ENCODE data around the gene AGFG2. TPM values are rescaled to one million over a fixed set of nuclear protein-coding genes. Genes with fewer than 3 reads are reported as not detected.
"Not testable (repeated sequence)": the region's sequence is repeated elsewhere in the genome, so short reads cannot be mapped to it uniquely, and the experiment has no call there.

The AGFG2 gene
- total RNA-seq, 2 experiments from 2014 or later, result 60.9 to 62.5 TPM

DNA sequence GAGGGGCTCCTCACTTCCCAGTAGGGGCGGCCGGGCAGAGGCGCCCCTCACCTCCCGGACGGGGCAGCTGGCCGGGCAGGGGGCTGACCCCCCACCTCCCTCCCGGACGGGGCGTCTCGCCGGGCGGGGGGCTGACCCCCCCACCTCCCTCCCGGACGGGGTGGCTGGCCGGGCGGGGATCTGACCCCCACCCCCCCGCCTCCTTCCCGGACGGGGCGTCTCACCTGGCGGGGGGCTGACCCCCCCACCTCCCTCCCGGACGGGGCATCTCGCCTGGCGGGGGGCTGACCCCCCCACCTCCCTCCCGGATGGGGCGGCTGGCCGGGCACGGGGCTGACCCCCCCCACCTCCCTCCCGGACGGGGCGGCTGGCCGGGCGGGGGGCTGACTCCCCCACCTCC is 15.8 kb upstream of the AGFG2 start:
- DNase-seq; H3K27me3 Mint-ChIP-seq; H3K4me3 Mint-ChIP-seq; POLR2A ChIA-PET; H3K9me3 Mint-ChIP-seq; intact Hi-C loops (cut with micrococcal nuclease); CTCF ChIA-PET; H3K27ac Mint-ChIP-seq; H3K36me3 Mint-ChIP-seq: not testable (repeated sequence)
- H3K4me1 Mint-ChIP-seq (ENCODE audit: low read depth), result peaks cover 12% of the 10 kb centered on the region

DNA sequence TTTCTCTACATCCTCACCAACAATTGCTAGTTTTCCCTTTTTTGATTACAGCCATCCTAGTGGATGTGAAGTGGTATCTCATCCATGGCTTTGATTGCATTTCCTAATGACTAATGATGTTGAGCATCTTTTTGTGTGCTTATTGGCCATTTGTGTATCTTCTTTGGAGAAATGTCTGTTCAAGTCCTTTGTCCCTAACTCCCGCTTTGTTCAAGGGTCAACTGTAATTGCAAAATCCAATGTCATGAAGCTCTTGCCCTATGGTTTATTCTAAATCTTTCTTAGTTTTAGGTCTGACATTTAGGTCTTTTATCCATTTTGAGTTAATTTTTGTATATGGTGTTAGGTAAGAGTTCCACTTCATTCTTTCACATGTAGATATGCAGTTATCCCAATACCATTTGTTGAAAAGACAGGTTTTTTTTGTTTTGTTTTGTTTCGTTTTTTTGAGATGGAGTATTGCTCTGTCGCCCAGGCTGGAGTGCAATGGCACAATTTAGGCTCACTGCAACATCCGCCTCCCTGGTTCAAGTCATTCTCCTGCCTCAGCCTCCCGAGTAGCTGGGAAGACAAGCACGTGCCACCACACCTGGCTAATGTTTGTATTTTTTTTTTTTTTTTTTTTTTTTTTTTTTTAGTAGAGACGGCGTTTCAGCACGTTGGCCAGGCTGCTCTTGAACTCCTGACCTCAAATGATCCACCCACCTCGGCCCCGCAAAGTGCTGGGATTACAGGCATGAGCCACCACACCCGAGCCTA is 10.7 kb upstream of the AGFG2 start:
- ChIA-PET CTCF (interaction anchor here (0.6 to 1.4 kb wide), 8 partner anchors 10 to 72 kb away, joined by 3 to 6 read pairs (median 4); partner anchors contain the start of gene AGFG2), POLR2A (interaction anchor here (1.0 to 1.2 kb wide), 3 partner anchors 14 to 57 kb away, joined by 3 to 5 read pairs (median 3); partner anchors contain the start of genes FBXO24 and LRCH4)
- H3K36me3 Mint-ChIP-seq; intact Hi-C loops (cut with micrococcal nuclease); H3K27me3 Mint-ChIP-seq; H3K27ac Mint-ChIP-seq; DNase-seq; H3K4me3 Mint-ChIP-seq; H3K9me3 Mint-ChIP-seq: not testable (repeated sequence)
- H3K4me1 Mint-ChIP-seq (ENCODE audit: low read depth), result peaks cover 13% of the 10 kb centered on the region

DNA sequence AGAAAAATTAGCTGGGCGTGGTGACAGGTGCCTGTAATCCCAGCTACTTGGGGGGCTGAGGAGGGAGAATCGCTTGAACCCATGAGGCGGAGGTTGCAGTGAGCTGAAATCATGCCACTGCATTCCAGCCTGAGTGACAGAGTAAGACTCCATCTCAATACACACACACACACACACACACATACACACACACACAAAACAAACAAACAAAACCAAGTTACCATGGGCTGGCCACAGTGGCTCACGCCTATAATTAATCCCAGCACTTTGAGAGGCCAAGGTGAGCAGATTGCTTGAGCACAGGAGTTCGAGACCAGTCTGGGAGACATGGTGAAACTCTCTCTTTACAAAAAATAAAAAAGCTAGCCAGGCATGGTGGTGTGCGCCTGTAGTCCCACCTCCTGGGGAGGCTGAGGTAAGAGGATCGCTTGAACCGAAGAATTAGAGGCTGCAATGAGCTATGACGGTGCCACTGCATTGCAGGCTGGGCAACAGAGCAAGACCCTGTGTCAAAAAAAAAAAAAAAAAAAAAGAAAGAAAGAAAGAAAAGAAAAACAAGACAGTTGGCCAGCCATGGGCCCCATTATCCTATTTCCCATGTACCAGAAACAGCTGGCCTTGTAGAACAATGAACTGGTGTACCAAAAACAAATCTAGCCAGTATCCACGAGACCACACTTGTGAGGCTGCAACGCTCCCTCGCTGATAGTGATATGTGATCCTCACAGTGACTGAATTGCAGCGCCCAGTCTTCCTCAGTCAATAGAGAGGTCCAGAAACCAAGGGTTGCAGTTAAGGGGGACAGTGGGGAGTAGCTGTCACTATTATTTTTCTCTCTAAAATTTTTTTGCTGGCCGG is 6.6 kb upstream of the AGFG2 start:
- ChIA-PET CTCF (interaction anchor here (0.6 to 0.7 kb wide), 2 partner anchors 27 to 36 kb away, joined by 3 read pairs; no protein-coding TSS in a partner anchor), POLR2A (no interaction called here)
- no peak overlapping the region for H3K27ac Mint-ChIP-seq
- H3K9me3 Mint-ChIP-seq, result no peaks in the 10 kb centered on the region
- H3K27me3 Mint-ChIP-seq, result no peaks in the 10 kb centered on the region
- H3K36me3 Mint-ChIP-seq, result no peaks in the 10 kb centered on the region
- no peak overlapping the region for H3K4me3 Mint-ChIP-seq
- DNase-seq, result no peak
- intact Hi-C loops (cut with micrococcal nuclease), result no loop called here
- H3K4me1 Mint-ChIP-seq (ENCODE audit: low read depth), result peaks cover 8% of the 10 kb centered on the region

DNA sequence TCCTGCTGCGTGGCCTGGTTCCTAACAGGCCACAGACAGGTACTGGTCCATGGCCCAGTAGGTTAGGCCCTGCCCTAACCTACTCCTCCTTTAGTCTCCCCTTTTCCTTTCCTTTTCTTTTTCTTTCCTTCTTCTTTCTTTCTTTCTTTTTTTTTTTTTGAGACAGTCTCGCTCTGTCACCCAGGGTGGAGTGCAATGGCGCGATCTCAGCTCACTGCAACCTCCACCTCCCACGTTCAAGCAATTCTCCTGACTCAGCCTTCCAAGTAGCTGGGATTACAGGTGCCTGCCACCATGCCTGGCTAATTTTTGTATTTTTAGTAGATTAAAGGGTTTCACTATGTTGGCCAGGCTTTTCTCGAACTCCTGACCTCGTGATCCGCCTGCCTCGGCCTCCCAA is 3.0 kb upstream of the AGFG2 start:
- intact Hi-C loops (cut with micrococcal nuclease); H3K4me3 Mint-ChIP-seq; H3K27me3 Mint-ChIP-seq; H3K36me3 Mint-ChIP-seq; POLR2A ChIA-PET; H3K9me3 Mint-ChIP-seq; H3K27ac Mint-ChIP-seq; DNase-seq: not testable (repeated sequence)
- CTCF ChIA-PET, result interaction anchor here (1.0 to 2.4 kb wide), 3 partner anchors 23 to 53 kb away, joined by 3 to 11 read pairs (median 4); no protein-coding TSS in a partner anchor
- peaks cover 14% of the 10 kb centered on the region for H3K4me1 Mint-ChIP-seq (ENCODE audit: low read depth)

DNA sequence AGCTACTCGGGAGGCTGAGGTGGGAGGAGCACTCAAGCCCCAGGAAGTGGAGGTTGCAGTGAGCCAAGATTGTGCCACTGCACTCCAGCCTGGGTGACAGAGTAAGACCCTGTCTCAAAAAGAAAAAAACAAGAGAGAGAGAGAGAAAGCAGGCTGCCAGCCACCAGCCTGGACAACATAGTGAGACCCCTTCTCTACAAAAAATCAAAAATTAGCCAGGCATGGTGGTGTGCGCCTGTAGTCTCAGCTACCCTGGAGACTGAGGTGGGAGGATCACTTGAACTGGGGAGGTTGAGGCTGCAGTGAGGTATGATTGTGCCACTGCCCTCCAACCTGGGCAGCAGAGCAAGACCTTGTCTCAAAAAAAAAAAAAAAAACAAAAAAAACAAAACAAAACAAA is 2.3 kb upstream of the AGFG2 start:
- H3K4me1 Mint-ChIP-seq (ENCODE audit: low read depth), result peaks cover 22% of the 10 kb centered on the region

DNA sequence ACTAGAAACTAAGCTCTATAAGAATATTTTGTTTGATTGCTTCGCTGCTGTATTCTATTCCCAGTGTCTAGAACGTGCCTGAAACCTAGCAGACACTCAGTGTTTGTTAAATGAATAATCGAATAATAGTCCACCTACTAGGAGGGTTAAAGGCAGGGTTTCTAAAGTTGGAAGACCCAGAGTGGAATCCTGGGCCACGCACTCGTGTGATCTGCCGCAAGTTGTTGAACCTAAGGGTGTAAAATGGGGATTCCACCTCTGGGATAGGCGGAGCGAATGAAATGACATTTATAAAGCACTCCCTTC is 702 bp upstream of the AGFG2 start:
- no peak for DNase-seq
- Mint-ChIP-seq H3K36me3 (peaks cover 11% of the 10 kb centered on the region), H3K27ac (peak overlapping the region; percentile 90), H3K4me3 (peak overlapping the region; percentile 95), H3K27me3 (no peaks in the 10 kb centered on the region), H3K4me1 (ENCODE audit: low read depth) (peaks cover 36% of the 10 kb centered on the region), H3K9me3 (no peaks in the 10 kb centered on the region)
- ChIA-PET POLR2A (interaction anchor here (1.1 to 2.6 kb wide), 3 partner anchors 11 to 48 kb away, joined by 3 to 12 read pairs (median 7); partner anchors contain the start of genes FBXO24 and LRCH4), CTCF (interaction anchor here (1.2 to 2.8 kb wide), 6 partner anchors 10 to 73 kb away, joined by 3 to 11 read pairs (median 8); no protein-coding TSS in a partner anchor)
- intact Hi-C loops (cut with micrococcal nuclease), result loop anchor here (1.0 to 2.0 kb wide), 2 partner anchors 48 to 74 kb away; partner anchors contain the start of genes FBXO24, LRCH4 and MOSPD3

More for the DNA sequence above, 2.3 kb upstream of the AGFG2 start:
- CTCF ChIA-PET; DNase-seq; H3K4me3 Mint-ChIP-seq; POLR2A ChIA-PET; H3K27ac Mint-ChIP-seq; intact Hi-C loops (cut with micrococcal nuclease); H3K27me3 Mint-ChIP-seq; H3K9me3 Mint-ChIP-seq: not testable (repeated sequence)
- peaks cover 11% of the 10 kb centered on the region for H3K36me3 Mint-ChIP-seq

DNA sequence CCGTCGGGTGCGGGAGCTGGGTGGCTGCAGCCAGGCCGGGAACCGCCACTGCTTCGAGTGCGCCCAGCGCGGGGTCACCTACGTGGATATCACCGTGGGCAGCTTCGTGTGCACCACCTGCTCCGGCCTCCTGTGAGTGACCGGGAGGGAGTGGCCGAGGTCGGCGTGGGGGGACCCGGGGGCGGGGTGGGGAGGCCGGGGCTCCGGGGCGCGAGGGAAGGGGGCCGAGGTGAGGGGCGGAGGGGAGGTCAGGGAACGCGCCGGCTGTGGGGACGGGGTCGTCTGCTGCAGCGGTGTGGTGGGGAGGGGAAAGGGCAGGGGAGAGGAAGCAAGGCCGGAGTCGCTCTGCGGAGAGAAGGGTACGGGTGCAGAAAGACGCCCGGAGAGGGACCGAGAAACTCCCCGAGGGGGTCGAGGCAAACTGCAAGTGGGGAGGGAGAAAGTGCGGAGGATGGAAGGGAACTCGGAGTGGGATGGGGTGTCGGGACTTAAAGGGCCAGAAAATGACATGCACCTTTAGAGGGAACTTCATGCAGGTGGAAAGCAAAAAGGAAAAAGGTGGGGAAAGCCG is 518 bp downstream of the AGFG2 start:
- H3K4me1 Mint-ChIP-seq (ENCODE audit: low read depth), result peaks cover 48% of the 10 kb centered on the region
- H3K27ac Mint-ChIP-seq, result peak overlapping the region; percentile 90
- intact Hi-C loops (cut with micrococcal nuclease), result loop anchor here (1.0 to 2.0 kb wide), 2 partner anchors 60 to 73 kb away; partner anchors contain the start of genes MOSPD3 and TSC22D4
- H3K9me3 Mint-ChIP-seq, result no peaks in the 10 kb centered on the region
- ChIA-PET CTCF (interaction anchor here (0.8 to 11.7 kb wide), 7 partner anchors 10 to 57 kb away, joined by 3 to 132 read pairs (median 9); no protein-coding TSS in a partner anchor), POLR2A (interaction anchor here (0.8 to 2.6 kb wide), 6 partner anchors 10 to 617 kb away, joined by 3 to 12 read pairs (median 3); partner anchors contain the start of genes FBXO24, LRCH4 and ZCWPW1)
- peak; percentile 43 for DNase-seq
- H3K4me3 Mint-ChIP-seq, result peak overlapping the region; percentile 95
- H3K27me3 Mint-ChIP-seq, result no peaks in the 10 kb centered on the region
- H3K36me3 Mint-ChIP-seq, result peaks cover 11% of the 10 kb centered on the region

DNA sequence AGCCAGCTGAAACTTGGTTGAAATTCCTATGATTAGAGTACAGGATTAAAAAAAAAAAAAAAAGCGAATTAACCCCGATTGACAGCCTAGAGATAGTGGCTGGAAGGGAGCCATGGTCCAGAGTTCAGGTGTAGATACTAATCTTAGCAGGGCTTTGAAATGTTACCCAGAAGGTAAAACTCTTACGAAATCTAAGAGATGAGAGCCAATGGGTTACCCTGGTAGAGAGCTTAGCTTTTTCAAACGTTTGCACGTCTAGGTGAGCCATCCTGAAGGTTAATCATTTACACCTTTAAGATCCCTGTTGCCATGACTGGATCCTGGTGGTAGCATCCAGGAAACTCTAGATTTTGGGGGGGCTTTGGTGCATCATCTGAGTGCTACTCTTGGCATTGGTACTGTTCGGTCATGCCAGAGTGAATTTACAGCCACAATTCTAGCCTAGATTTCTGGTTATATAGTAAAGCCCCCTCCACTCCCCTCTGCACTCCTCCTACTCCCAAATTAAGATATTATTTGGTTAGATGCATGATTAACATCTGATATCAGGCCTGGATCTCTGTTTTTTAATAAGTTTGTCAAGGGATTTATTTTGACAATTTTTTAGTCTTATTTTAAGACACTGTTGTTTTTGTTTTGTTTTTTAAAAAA is 1.2 kb downstream of the AGFG2 start:
- ChIA-PET POLR2A (interaction anchor here (0.6 to 2.6 kb wide), 3 partner anchors 9 to 92 kb away, joined by 3 to 12 read pairs (median 7); partner anchors contain the start of genes FBXO24 and LRCH4), CTCF (interaction anchor here (2.8 to 11.7 kb wide), 2 partner anchors 17 to 57 kb away, joined by 10 to 132 read pairs; no protein-coding TSS in a partner anchor)
- Mint-ChIP-seq H3K4me1 (ENCODE audit: low read depth) (peaks cover 55% of the 10 kb centered on the region), H3K9me3 (no peaks in the 10 kb centered on the region), H3K27me3 (no peaks in the 10 kb centered on the region), H3K36me3 (peaks cover 11% of the 10 kb centered on the region), H3K27ac (peak overlapping the region; percentile 90), H3K4me3 (peak overlapping the region; percentile 95)
- intact Hi-C loops (cut with micrococcal nuclease), result no loop called here
- no peak for DNase-seq

DNA sequence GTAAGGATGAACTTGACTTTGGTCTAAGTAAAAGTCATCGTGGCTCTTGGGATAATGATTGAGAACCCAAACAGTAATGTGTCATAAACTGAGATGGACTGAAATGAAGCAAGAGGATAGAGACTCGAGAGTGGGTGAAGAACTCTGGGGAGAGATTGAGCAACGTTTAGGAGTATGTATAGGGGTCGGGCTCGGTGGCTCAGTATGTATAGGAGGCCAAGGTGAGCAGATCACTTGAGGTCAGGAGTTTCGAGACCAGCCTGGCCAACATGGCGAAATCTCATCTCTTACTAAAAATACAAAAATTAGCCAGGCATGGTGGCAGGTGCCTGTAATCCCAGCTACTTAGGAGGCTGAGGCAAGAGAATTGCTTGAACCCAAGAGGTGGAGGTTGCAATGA is 2.3 kb downstream of the AGFG2 start:
- intact Hi-C loops (cut with micrococcal nuclease); H3K27me3 Mint-ChIP-seq; H3K9me3 Mint-ChIP-seq: not testable (repeated sequence)
- DNase-seq, result peak; percentile 45
- CTCF ChIA-PET, result interaction anchor here (0.7 to 11.7 kb wide), 3 partner anchors 16 to 59 kb away, joined by 3 to 132 read pairs (median 7); no protein-coding TSS in a partner anchor
- Mint-ChIP-seq H3K27ac (peak overlapping the region; percentile 98), H3K4me1 (ENCODE audit: low read depth) (peaks cover 65% of the 10 kb centered on the region), H3K36me3 (peaks cover 11% of the 10 kb centered on the region), H3K4me3 (peak overlapping the region; percentile 95)
- POLR2A ChIA-PET, result interaction anchor here (1.3 to 1.5 kb wide), 3 partner anchors 14 to 45 kb away, joined by 3 to 5 read pairs (median 4); partner anchors contain the start of genes FBXO24 and LRCH4

DNA sequence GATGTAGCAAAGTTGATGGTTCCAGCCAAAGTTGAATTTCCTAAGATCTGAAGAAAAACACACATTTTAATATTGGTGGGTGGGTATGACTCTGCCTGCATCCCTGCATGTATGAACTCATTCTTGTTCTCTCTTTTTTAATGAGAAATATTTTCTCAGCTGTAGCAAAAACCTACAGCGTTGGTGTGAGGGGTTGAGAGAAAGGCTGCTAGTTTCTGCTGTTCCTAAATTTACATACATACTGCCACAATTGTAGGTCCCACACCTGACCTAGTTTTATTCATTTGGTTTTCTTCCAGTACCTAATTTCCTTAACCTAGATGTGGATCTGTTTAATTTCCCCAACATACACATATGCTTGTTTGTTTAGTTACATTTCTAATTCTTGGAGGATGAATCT is 4.6 kb downstream of the AGFG2 start:
- no peak for DNase-seq

More for the DNA sequence above, 4.6 kb downstream of the AGFG2 start:
- ChIA-PET POLR2A (interaction anchor here (1.0 to 2.1 kb wide), 2 partner anchors 13 to 65 kb away, joined by 4 to 15 read pairs; partner anchors contain the start of gene TSC22D4), CTCF (interaction anchor here (1.1 to 11.7 kb wide), 2 partner anchors 14 to 16 kb away, joined by 4 to 132 read pairs; no protein-coding TSS in a partner anchor)
- Mint-ChIP-seq H3K36me3 (peaks cover 12% of the 10 kb centered on the region), H3K9me3 (no peaks in the 10 kb centered on the region), H3K27ac (peak overlapping the region; percentile 98), H3K27me3 (no peaks in the 10 kb centered on the region), H3K4me3 (peak overlapping the region; percentile 72), H3K4me1 (ENCODE audit: low read depth) (peaks cover 83% of the 10 kb centered on the region)
- intact Hi-C loops (cut with micrococcal nuclease), result loop anchor here (1.0 kb wide), 1 partner anchor 16 kb away; no protein-coding TSS in a partner anchor

All from activated CD4-positive, alpha-beta memory T cell treated with anti-CD3 and anti-CD28 coated beads for 36 hours (primary cell).